HL-60/S4 treated with retinoic acid at 250 ng/mL for 4 days and 3 days (cell line): ENCODE results near the gene PPP1R2.

Source experiments
- in situ Hi-C: fragments of 300-500 bp; cut with MboI; formaldehyde crosslinking; loops from 2 replicates; pipeline ENCODE4 v1.7.0; 2022; ENCODE audit warnings: low sequenced_read_pairs

PPP1R2 gene

DNA sequence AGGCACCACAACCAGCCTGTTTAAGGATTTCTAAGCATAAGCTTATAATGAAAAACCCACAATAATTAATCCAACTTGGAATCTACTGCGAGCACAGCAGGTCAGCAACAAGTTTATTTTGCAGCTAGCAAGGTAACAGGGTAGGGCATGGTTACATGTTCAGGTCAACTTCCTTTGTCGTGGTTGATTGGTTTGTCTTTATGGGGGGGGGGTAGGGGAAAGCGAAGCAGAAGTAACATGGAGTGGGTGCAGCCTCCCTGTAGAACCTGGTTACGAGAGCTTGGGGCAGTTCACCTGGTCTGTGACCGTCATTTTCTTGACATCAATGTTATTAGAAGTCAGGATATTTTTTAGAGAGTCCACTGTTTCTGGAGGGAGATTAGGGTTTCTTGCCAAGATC is 25.5 kb upstream of the PPP1R2 start:
- in situ Hi-C loops, result no loop called here

DNA sequence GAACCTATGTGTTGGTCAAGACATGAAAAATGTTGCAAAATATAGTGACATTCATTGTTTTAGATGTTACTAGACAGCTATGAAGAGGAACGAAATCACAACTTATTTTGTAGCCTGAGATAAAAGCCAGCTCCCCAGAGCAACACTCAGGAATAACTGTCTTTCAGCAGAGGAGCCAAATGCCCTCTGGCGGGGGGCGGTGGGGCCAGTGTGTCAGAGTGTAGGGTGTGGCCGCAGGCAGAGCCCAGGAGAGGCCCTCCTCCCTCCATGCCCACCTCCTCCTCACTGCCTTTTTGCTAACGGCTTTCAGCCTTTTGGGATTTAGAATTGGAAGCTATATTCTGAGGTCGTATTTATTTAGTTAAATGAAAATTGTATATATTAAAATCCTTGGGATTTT is 23.7 kb upstream of the PPP1R2 start:
- in situ Hi-C loops, result no loop called here

DNA sequence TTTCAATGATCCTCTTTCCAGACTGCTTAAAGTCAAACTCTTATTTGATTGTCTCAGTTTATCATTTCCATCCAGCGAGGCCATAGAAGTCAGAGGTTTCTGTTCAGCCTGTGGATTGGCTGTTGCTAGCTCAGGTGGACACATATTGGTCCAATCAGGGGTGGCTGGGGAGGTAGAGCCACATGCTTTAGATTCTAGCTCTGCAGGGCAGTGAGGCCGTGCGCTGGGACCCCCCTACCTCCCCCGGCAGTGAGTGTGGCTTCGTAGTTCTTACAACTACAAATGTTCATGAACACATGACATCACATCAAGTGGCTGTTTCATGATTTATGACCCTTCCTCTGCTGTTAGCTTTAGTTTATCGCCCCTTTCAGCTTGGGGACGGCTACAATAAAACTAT is 22.6 kb upstream of the PPP1R2 start:
- in situ Hi-C loops, result no loop called here

DNA sequence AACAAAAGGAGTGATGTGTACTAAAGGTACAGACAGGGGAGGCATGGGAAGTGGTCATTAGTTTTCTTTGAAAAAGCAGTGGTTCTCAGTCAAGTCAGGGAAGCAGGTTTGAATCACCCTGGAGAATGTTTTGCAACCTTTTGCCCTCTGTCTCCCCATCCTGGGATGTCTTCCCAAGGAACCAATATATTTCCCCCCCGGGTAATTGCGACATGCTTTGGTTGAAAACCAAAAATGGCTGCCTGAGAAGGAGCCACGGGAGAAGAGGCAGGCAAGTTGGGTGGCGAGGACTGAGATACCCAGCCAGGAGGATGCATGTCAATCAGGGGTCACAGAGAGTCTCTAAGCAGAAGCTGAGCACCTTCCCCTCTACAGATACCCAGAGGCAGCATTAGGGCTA is 20.2 kb upstream of the PPP1R2 start:
- in situ Hi-C loops, result no loop called here

DNA sequence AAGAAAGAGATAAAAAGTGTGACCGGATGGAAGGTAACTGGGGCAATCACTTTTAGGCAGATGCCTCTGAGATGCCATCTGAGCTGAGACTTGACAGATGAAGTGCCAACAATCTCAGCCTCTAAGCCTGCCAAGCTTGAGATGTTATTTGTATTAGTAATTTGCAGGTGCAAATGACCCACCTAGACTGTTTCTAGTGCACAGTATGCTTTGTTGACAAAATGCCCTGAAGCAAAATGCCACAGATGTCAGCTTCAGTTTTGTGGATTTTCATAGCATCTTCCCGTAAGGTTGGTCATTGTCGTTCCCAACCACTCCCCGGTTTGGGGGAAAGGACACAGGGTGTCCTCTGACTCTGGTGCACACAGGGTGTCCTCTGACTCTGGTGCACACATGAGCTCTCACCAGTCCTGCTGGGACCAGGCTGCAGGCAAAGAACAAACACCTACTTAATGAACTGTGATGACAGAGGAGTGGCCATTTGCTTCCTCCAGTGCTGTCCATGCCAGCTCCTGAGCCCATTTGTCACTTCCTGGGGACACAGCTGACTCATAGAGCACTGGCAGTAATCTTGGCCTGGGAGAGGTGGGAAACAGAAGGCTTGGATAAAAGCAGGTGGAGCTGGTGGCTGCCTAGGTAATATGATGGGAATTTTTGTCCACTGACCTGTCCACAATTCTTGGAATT is 16.7 kb upstream of the PPP1R2 start:
- in situ Hi-C loops, result no loop called here

DNA sequence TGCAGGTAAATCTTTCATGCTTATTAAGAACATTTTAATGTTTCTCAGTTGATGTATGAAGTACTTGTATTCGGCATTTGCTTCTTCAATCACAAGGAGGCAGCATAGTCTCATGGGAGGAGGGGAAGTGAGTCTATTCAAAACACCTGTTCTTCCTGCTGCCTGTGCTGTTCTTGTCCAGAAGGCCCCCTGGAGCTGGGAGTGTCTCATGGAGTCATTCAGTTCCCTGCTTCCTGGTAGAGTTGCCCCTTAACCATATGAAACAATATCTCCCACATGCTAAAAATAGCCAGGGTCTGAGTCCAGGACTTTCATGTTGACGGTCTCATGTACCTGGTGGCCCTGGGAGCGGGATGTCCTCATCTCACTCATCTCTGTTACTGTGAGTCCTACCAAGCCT is 15.5 kb upstream of the PPP1R2 start:
- in situ Hi-C loops, result no loop called here

DNA sequence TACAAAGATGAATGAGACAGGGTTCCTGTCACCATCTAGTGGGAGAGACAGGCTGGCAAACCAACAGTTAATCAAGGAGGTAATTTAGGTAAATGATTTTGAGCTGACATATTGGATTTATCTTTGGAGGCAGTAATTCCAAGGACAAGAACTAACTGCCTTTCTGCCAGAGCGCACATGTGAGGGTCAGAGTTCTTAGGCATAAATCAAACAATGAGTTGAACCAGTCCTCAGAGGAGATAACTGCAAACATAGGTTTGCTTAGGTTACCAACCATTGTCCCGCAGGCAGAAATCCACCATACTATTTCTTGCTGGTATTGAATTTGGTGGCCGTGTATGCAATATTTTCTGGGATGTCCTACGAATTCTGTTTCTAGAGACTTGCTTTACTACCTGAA is 14.2 kb upstream of the PPP1R2 start:
- in situ Hi-C loops, result no loop called here

DNA sequence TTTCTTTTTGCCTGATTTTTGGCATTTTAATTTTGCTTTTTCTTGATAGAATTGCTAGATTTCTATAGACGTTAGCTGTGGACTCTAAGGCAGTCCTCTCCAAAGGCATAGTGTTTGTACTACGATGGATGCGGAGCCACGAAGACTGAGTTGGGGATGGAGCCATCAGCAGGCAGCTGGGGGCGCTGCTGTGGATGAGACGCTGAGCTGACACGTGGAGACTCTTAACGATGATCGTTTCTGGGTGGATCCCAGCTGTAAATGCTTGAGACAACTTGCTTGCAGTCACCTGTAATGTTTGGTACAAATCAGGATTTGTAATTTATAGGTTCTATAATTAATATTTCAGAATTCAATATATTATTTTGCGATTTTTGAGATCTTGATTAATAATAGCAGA is 13.3 kb upstream of the PPP1R2 start:
- in situ Hi-C loops, result no loop called here

DNA sequence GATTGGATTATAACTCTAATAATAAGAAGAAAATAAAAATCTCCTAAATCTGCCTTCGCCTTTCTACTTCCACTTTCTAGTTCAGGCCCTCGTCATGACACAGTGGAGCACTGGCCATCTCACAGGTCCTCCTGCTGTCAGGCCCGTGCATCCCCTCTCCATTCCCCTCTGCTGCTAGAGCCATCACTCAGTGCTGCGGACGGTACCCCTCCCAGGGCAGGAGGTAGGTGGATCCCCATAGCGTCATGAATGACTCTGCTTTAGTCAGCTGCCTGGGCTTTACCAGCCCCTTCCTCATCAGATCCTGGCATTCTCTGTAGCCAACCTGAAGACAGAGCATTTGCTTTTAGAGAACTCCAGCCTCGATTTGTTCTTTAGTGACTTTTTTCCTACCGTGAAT is 12.0 kb upstream of the PPP1R2 start:
- in situ Hi-C loops, result no loop called here

DNA sequence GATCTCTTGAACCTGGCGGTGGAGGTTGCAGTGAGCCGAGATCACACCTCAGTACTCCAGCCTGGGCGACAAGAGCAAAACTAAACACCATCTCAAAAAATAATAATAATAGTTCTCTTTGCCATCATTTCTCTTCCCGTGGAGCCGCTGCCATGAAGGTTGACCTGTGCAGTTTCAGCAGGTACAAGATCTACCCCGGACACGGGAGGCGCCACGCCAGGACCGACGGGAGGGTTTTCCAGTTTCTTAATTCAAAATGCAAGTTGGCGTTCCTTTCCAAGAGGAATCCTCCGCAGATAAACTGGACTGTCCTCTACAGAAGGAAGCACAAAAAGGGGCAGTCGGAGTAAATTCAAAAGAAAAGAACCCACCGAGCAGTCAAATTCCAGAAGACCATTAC is 11.3 kb upstream of the PPP1R2 start:
- in situ Hi-C loops, result no loop called here

DNA sequence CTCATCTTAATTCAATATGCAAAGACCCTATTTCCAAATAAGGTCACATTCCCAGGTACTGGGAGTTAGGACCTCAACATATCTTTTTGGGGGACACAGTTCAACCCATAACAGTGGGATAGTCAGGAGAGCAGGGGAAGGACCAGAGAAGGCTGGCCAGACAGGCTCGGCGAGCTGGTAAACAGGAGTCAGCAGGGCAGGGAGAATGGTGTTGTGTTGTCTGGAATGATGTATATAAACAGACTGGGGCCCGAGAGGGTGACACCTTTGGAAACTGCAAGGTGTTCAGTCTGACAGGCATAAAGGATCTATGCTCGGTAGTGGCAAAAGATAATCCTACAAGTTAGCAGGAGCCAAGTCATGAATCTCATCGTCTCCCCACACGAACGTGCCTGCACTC is 10.1 kb upstream of the PPP1R2 start:
- in situ Hi-C loops, result no loop called here

DNA sequence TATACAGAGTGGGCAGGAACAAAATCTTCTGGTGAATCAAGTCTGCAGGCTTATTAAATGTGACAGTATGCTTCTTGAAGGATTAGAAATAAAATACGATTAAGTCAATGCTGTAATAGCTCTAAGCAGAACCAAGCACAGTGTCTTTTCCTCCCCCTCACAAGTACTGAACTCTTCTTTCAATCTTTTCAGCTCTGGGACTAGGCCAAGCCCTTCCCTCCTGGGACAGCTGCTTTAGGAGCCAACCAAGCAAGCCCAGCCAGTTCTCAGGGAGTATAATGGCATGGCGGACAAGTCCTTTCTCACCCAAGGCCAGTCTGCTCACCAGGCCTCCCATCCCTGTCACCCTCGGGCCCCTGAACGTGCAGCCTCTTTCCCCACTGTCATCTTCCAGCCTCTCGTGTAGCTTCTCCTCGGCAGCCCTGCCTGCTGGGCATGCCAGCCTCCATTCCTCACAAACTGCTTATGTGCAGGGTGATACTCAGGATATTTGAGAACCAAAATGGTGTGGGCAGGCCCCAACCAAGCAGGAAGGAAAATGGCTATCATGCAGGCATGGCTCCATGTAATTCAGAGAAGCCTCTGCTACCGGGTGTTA is 8.4 kb upstream of the PPP1R2 start:
- in situ Hi-C loops, result no loop called here

DNA sequence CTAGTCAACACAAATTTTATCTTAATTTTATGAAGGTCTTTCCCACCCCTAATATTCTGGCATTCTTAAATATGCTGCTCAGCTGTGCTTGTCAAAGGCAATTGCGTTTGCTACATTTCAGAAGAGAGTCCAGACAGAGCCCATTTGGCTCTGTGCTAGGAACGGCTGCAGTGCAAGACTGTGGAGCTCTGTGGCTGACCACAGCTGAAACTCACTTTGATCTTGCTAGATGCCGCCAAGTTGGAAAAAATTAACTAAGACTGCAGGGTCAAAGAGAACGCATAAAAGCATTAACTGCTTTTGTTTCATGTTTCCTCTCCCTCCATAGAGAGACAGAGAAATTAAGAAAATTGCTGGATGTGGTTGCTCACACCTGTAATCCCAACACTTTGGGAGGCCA is 7.6 kb upstream of the PPP1R2 start:
- in situ Hi-C loops, result no loop called here

DNA sequence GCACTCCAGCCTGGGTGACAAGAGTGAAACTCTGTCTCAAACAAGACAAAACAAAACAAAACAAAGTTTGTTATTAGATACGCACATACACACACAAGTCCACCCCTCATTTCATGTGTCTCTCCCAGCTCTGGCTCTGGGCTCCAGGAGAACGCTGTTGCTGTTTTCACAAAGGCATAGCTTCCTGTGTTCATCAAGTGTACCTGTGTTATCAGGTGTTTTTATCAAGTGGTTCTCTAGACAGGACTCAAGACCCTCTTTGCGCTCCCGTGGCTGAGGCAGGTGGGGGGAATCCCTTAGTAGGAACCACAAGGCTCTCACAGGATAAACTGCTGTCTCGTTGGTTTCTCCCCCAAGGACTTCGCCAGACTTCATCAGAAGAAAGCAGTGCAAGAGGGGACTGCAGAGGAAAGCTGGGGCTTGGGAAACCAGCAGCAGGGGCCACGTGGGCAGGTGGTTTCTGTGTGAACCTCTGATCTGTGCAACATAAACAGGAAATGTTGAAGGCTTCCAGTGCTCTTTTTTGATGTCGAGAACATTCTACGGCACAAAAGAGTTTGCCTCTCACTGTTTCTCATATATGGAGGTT is 6.9 kb upstream of the PPP1R2 start:
- in situ Hi-C loops, result loop anchor here (10.0 kb wide), 1 partner anchor 875 kb away; the partner anchor contains the start of gene LSG1

DNA sequence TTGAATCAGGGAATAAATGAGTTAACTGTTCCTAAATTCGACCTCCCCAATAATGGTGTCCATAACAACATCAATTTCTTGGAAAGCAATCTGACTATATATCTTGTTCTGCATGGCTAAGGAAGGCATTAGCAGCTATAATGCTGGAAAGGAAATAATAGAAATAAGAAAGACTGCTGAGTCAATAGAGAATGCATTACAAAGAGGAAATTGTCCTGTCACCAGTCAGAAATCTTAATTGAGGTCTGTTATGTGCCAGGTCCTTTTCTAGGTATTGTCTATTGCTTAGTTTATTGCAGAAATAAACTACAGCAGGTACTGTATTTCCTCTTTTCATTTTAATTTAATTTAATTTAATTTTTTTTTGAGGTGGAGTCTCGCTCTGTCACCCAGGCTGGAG is 5.9 kb upstream of the PPP1R2 start:
- in situ Hi-C loops, result loop anchor here (10.0 kb wide), 1 partner anchor 874 kb away; the partner anchor contains the start of gene LSG1

DNA sequence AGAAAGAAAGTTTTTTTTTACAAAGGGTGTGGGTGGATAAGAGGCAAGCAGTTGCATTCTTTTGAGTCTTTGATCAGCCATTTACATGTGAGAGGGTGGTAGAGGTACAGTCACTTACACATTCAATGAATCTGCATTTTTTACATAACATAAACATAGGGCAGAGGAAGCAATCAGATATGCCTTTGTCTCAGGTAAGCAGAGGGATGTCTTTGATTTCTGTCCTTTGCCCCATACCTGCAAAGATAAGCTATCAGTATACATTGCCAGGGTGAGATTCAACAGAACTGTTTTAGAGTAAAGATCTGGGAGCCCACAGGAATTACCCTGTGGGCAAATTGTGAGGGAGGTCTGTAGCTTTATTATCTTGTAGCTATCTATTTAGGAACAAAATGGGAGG is 5.4 kb upstream of the PPP1R2 start:
- in situ Hi-C loops, result loop anchor here (10.0 kb wide), 1 partner anchor 874 kb away; the partner anchor contains the start of gene LSG1

DNA sequence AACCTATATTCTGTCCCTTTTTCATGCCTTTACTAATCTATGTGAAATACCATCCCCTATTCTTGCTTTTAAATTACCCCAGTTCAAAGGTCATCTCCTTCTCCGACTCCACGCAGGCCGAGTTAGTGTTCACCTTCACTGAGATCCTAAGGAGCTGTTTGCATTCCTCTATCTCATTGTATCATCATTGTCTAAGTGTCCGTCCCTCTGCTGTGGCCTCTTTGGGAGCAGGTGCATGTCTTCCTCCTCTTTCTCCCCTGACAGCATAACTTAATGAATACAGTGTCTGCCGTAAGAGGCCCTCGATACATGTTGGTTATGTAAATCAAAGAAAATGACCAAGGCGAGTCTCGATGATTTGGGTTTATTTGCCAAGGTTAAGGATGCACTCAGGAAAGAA is 4.9 kb upstream of the PPP1R2 start:
- in situ Hi-C loops, result loop anchor here (10.0 kb wide), 1 partner anchor 873 kb away; the partner anchor contains the start of gene LSG1

DNA sequence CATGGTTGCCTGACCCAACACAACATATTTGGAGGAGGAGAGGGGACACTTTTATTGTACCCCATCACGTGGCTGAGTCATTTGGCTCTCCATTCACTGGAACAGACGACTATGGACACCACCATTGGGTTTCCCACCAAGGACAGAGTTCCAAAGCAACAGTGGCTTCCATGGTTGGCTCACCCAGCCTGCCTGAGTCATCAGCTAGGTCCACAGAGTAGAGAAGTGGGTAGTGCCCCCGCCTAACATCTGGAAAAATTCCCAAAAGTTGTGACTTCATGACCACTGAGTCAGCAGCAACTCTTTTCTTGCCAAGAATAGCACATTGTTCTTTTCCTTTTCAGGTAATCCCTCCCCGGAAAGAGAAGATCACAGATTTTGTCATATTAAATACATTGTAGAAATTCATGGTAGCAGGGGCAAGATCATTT is 3.0 kb upstream of the PPP1R2 start:
- in situ Hi-C loops, result loop anchor here (10.0 kb wide), 1 partner anchor 871 kb away; the partner anchor contains the start of gene LSG1

DNA sequence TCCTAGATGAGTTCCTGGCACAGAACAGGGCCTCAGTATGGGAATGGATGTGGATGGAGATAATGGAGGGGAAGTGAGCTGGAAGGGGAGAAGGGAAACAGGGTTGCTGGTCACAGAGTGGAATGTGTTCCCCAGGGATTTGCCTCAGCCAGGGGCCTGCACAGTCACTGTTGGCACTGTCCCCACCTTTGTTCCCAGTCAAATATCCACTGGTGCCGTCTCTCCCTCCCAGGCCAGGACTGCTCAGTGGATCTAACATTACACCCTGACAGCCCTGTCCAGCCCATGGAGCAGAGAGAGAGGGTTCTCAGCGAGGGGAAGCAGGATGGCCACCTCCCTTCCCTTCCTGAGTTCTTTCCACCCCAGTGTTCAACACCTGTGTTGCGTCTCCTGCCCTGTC is 1.5 kb upstream of the PPP1R2 start:
- in situ Hi-C loops, result loop anchor here (10.0 kb wide), 1 partner anchor 870 kb away; the partner anchor contains the start of gene LSG1

DNA sequence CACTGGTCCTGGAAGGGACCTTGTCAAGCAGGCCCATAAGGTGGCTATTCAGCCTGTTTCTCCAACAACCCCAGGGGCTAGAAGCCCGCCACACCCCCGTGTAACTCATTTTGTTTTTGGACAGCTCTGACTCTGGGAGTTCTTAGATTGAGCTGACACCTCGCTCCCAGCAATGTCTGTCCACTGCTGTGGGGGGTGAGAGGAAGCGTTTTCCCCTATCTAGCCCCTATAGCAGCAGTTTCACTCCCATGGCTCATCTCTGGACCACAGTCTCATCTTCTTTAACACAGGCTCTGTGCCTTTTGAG is 1.1 kb upstream of the PPP1R2 start:
- in situ Hi-C loops, result loop anchor here (10.0 kb wide), 1 partner anchor 869 kb away; the partner anchor contains the start of gene LSG1

DNA sequence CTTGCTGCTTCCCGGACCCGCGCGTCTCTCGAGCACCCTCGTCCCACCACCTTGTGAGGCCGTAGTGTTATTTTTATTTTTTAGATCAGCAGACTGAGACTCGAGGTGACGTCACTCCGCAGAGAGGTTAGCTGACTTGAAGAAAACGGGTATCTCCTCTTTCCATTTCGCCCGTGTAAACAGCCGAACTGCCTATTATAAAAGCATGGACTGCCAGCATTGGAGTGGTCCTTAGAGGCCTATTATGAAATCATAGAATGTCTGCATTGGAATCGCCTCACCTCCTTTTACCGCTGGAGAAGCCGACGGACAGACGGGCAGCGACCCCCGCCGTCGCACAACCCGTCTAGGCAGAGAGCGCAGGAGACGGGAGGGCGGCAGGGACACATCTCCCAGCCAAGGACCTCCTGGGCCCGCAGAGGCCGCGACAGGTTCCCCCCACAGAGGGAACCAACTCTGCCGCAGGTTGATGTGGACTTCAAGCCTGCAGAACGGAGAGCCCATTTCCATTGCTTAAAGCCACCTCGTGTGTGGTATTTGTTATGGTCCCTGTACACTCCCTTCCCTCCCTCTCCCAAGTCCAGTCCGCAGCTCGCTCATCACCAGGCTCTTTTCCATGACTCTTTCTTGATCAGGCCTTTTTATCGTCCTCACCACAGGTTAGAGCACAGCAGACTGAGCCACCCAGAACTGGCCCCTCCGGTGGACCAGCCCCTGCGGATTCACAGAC is 540 bp upstream of the PPP1R2 start:
- in situ Hi-C loops, result loop anchor here (10.0 kb wide), 1 partner anchor 869 kb away; the partner anchor contains the start of gene LSG1
